Measurements from ENCODE around the gene GAREM2.

DNA sequence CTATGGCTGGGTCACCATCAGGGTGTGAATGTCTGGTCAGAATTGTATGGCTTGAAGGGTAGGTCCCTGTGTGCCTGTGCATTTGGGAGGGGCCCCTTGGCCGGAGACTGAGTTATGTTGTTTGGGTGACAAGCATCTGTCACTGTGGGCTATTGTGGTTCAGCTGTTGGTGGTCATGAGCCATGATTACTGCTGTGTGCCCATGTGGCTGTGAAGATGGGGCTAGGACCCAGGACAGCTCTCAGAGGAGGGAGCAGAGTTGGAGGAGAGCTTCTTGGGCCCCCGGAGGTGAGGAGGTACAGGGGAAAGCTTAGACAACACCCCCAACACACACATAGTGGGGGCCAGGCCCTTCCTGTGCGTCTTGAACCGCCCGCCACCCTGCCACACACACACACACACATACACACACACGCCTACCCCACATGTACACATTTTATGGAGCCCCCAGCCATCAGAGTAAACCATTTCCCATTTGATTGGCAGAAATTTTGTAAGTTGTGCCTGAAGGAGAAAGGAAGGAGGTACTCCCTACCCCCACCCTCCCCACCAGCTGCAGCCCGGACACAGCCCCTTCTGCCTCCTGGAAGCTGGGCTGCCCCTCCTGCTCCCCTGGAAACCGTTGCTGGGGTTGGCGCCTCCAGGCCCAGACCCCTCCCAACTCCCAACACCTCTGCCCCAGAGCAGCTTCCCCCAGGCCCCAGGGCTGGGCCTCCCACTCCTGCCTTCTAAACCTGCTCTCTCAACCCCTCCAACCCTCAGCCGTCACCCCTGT, 2.0 kb downstream of the GAREM2 start:
- no peak for TF ChIP-seq POLR2A (IDR thresholded peaks at IDR 0.05; ENCODE audit: low read length)
- no peak for TF ChIP-seq GATA1 (IDR thresholded peaks at IDR 0.05; ENCODE audit: low read depth, low read length)
